HG03066 (cell line): ENCODE data around the gene IFITM10.
A peak's percentile ranks its signal among the peaks of the same experiment; 100 is the strongest.

Experiments
- ATAC-seq: cut with Tn5 transposase; IDR thresholded peaks from one replicate; pipeline ENCODE4 v1.9.1; 2021; ENCODE audit warnings: low read depth; ENCODE audit not compliant: unreplicated experiment

The IFITM10 gene

GRCh38 chr11:1763796-1764661 lies 13.6 kb upstream of the IFITM10 start, which contains the start of gene CTSD:
Gene CTSD, minus strand, starts transcription at chr11:1763927. Its CDS starts 68 bp downstream, at chr11:1763859.
- peak; percentile 69 for ATAC-seq

GRCh38 chr11:1763336-1763795 lies 13.0 kb upstream of the IFITM10 start:
- ATAC-seq, result peak; percentile 37

- ATAC-seq, result no peak
Observed at GRCh38 chr11:1762537-1763302, 12.3 kb upstream of the IFITM10 start.

GRCh38 chr11:1761857-1762536 lies 11.6 kb upstream of the IFITM10 start:
- ATAC-seq, result no peak

- ATAC-seq, result no peak
Observed at GRCh38 chr11:1761110-1761856, 10.9 kb upstream of the IFITM10 start.

GRCh38 chr11:1760351-1761109 lies 10.1 kb upstream of the IFITM10 start:
- no peak for ATAC-seq

- no peak for ATAC-seq
Observed at GRCh38 chr11:1759851-1760220, 9.4 kb upstream of the IFITM10 start.

- ATAC-seq, result no peak
Observed at GRCh38 chr11:1759151-1759850, 8.9 kb upstream of the IFITM10 start.

GRCh38 chr11:1758611-1759150 lies 8.3 kb upstream of the IFITM10 start:
- ATAC-seq, result no peak

GRCh38 chr11:1757861-1758610 lies 7.6 kb upstream of the IFITM10 start:
- ATAC-seq, result no peak

- ATAC-seq, result no peak
Observed at GRCh38 chr11:1756791-1757771, 6.7 kb upstream of the IFITM10 start.

- ATAC-seq, result no peak
Observed at GRCh38 chr11:1755692-1756561, 5.5 kb upstream of the IFITM10 start.

GRCh38 chr11:1755344-1755691 lies 4.9 kb upstream of the IFITM10 start:
- no peak for ATAC-seq

GRCh38 chr11:1754376-1755150 lies 4.2 kb upstream of the IFITM10 start:
- ATAC-seq, result no peak

GRCh38 chr11:1753929-1754305 lies 3.5 kb upstream of the IFITM10 start:
- no peak for ATAC-seq
